Endothelial cell of umbilical vein (primary cell): ENCODE results near the gene TBC1D9.

Experiments
- EZH2 ChIP-seq: IDR thresholded peaks from 2 replicates; pipeline ENCODE4 v1.6.1; 2012; ENCODE audit warnings: borderline replicate concordance, low read depth, mild to moderate bottlenecking, moderate library complexity, low read length, inconsistent platforms; ENCODE audit not compliant: severe bottlenecking
- FOS ChIP-seq: IDR thresholded peaks from 2 replicates; pipeline ENCODE4 v1.6.1; 2011; ENCODE audit warnings: mild to moderate bottlenecking, low read length, moderate library complexity, borderline replicate concordance; ENCODE audit not compliant: insufficient read depth
- JUN ChIP-seq: IDR thresholded peaks from 2 replicates; pipeline ENCODE4 v1.6.1; 2011; ENCODE audit warnings: borderline replicate concordance, low read depth; ENCODE audit not compliant: insufficient read length, insufficient read depth
- MYC ChIP-seq: IDR thresholded peaks from one replicate; pipeline ENCODE4 v1.6.1; 2011; ENCODE audit warnings: mild to moderate bottlenecking, low read depth, low read length
- POLR2A ChIP-seq: IDR thresholded peaks from 2 replicates; pipeline ENCODE4 v1.6.1; 2012; ENCODE audit warnings: low read depth, mild to moderate bottlenecking, control low read depth, low read length
- POLR2AphosphoS5 ChIP-seq: IDR thresholded peaks from 2 replicates; pipeline ENCODE4 v1.6.1; 2012; ENCODE audit warnings: low read depth, mild to moderate bottlenecking, control low read depth, low read length, moderate library complexity; ENCODE audit not compliant: insufficient read depth
- TF ChIP-seq, protein P1 (sequence below), 2 donors: IDR thresholded peaks; 1 replicate in 1 of 2; 2 replicates in 1 of 2; pipeline ENCODE4 v1.5.1; 2011; ENCODE audit warnings: low read length in 2 of 2, mild to moderate bottlenecking in 2 of 2, moderate library complexity in 2 of 2, control low read depth in 1 of 2, inconsistent platforms in 1 of 2, low read depth in 1 of 2; ENCODE audit not compliant: insufficient read depth in 1 of 2; ENCODE audit errors: extremely low read depth in 1 of 2
- TF ChIP-seq, protein P2 (sequence below): IDR thresholded peaks from 2 replicates; pipeline ENCODE4 v1.6.1; 2011; ENCODE audit not compliant: insufficient read depth, insufficient read length

DNA sequence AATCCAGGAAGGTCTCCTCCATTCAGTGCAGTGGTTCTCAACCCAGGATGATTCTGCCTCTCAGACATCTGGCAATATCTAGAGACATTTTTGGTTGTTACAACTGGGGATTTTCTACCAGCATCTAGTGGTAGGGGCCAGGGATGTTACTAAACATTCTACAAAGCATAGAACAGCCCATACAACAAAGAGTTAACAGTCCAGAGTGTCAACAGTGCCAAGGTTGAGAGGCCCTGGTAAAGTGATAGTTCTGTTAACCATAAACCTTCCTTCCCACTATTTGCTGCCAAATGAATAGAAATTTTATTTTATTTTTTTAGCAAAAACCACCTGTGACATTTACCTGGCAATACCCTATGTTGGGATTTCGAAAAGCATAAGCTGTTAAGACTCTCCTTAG is 94.6 kb downstream of the TBC1D9 start:
- TF ChIP-seq, protein P1, sequence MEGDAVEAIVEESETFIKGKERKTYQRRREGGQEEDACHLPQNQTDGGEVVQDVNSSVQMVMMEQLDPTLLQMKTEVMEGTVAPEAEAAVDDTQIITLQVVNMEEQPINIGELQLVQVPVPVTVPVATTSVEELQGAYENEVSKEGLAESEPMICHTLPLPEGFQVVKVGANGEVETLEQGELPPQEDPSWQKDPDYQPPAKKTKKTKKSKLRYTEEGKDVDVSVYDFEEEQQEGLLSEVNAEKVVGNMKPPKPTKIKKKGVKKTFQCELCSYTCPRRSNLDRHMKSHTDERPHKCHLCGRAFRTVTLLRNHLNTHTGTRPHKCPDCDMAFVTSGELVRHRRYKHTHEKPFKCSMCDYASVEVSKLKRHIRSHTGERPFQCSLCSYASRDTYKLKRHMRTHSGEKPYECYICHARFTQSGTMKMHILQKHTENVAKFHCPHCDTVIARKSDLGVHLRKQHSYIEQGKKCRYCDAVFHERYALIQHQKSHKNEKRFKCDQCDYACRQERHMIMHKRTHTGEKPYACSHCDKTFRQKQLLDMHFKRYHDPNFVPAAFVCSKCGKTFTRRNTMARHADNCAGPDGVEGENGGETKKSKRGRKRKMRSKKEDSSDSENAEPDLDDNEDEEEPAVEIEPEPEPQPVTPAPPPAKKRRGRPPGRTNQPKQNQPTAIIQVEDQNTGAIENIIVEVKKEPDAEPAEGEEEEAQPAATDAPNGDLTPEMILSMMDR (IDR thresholded peaks at IDR 0.05; ENCODE audit: extremely low read depth in 1 of 2, insufficient read depth in 1 of 2, low read depth in 1 of 2, low read length in 2 of 2), result no peak
- TF ChIP-seq POLR2AphosphoS5 (no peak), EZH2 (no peak), POLR2A (no peak), JUN (no peak), MYC (no peak), FOS (no peak)
- TF ChIP-seq, protein P2, sequence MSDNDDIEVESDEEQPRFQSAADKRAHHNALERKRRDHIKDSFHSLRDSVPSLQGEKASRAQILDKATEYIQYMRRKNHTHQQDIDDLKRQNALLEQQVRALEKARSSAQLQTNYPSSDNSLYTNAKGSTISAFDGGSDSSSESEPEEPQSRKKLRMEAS, result no peak
